ENCODE data around the gene SLC27A4.

SLC27A4 gene

GRCh38 chr9:128370752-128371629, 30.7 kb downstream of the SLC27A4 start, which contains the start of gene URM1:
TSS of gene URM1 (plus strand) at chr9:128371374. CDS start at chr9:128371381, 7 bp downstream.
- TF ChIP-seq CTCF (IDR thresholded peaks at IDR 0.05; ENCODE audit: extremely low read depth, insufficient read depth, missing control alignments), result no peak
- DNase-seq (ENCODE audit: low spot score), result peak; percentile 97
- in situ Hi-C loops (cut with MboI; ENCODE audit: low pct_unique_long_range_greater_than_20kb, low sequenced_read_pairs, unreplicated experiment), result no loop called here

GRCh38 chr9:128371630-128372117, 31.3 kb downstream of the SLC27A4 start:
- in situ Hi-C loops (cut with MboI; ENCODE audit: low pct_unique_long_range_greater_than_20kb, low sequenced_read_pairs, unreplicated experiment), result no loop called here
- no peak for DNase-seq (ENCODE audit: low spot score)
- no peak for TF ChIP-seq CTCF (IDR thresholded peaks at IDR 0.05; ENCODE audit: extremely low read depth, insufficient read depth, missing control alignments)

GRCh38 chr9:128372188-128372641, 31.9 kb downstream of the SLC27A4 start:
- in situ Hi-C loops (cut with MboI; ENCODE audit: low pct_unique_long_range_greater_than_20kb, low sequenced_read_pairs, unreplicated experiment), result no loop called here
- DNase-seq (ENCODE audit: low spot score), result no peak
- TF ChIP-seq CTCF (IDR thresholded peaks at IDR 0.05; ENCODE audit: extremely low read depth, insufficient read depth, missing control alignments), result no peak

GRCh38 chr9:128372784-128373183, 32.5 kb downstream of the SLC27A4 start:
- in situ Hi-C loops (cut with MboI; ENCODE audit: low pct_unique_long_range_greater_than_20kb, low sequenced_read_pairs, unreplicated experiment), result no loop called here
- DNase-seq (ENCODE audit: low spot score), result no peak
- no peak for TF ChIP-seq CTCF (IDR thresholded peaks at IDR 0.05; ENCODE audit: extremely low read depth, insufficient read depth, missing control alignments)

- in situ Hi-C loops (cut with MboI; ENCODE audit: low pct_unique_long_range_greater_than_20kb, low sequenced_read_pairs, unreplicated experiment), result no loop called here
- no peak for TF ChIP-seq CTCF (IDR thresholded peaks at IDR 0.05; ENCODE audit: extremely low read depth, insufficient read depth, missing control alignments)
- no peak for DNase-seq (ENCODE audit: low spot score)
Observed at GRCh38 chr9:128374221-128374675, 33.9 kb downstream of the SLC27A4 start.

GRCh38 chr9:128375865-128376264, 35.5 kb downstream of the SLC27A4 start:
- no peak for DNase-seq (ENCODE audit: low spot score)
- no peak for TF ChIP-seq CTCF (IDR thresholded peaks at IDR 0.05; ENCODE audit: extremely low read depth, insufficient read depth, missing control alignments)
- in situ Hi-C loops (cut with MboI; ENCODE audit: low pct_unique_long_range_greater_than_20kb, low sequenced_read_pairs, unreplicated experiment), result no loop called here
